GM19468 (cell line): ENCODE measurements around the gene KTN1.

Experiments
- ATAC-seq: cut with Tn5 transposase; IDR thresholded peaks from one replicate; pipeline ENCODE4 v1.9.1; 2021; ENCODE audit warnings: mild to moderate bottlenecking, moderate library complexity, moderate number of reproducible peaks; ENCODE audit not compliant: unreplicated experiment; ENCODE audit errors: extremely low read depth

KTN1 gene

DNA sequence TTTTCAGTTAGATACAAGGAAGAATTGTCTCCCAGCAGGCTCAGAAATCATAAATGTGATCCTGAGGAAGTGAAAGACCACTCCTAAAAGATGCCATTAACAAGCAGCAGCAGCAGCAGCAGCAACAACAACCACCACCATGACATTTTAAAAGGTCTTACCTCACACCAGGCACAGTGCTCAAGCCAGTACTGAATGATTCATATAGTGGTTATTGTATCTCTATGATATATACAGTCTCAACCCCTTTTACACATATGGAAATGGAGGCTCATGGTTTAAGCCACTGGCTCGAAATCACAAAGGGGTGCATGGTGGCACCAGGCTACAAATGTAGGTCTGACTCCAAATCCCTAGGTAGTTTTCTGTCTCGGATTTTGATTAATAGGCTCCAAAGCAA, 126.9 kb downstream of the KTN1 start:
- ATAC-seq: no peak

DNA sequence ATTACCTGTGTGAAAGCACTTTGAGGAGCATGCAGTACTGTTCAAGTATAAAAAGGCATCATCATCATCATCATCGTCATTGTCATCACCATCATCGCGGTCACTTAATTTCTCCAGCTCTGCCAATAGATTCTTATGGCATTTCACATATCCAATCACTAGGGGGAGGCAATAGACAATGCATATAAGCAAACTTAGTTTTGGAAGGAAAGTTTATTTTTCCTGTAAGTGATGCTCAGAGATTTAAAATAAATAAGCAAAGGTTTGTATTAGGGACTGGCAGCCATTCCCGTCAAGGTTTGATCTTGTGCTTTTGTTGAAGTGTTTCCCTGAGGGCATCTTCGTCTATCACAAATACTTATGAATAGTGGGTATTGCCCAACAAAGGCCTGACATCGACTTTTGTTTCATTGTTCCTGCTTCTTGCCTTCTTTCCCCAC, 127.4 kb downstream of the KTN1 start:
- no peak for ATAC-seq

DNA sequence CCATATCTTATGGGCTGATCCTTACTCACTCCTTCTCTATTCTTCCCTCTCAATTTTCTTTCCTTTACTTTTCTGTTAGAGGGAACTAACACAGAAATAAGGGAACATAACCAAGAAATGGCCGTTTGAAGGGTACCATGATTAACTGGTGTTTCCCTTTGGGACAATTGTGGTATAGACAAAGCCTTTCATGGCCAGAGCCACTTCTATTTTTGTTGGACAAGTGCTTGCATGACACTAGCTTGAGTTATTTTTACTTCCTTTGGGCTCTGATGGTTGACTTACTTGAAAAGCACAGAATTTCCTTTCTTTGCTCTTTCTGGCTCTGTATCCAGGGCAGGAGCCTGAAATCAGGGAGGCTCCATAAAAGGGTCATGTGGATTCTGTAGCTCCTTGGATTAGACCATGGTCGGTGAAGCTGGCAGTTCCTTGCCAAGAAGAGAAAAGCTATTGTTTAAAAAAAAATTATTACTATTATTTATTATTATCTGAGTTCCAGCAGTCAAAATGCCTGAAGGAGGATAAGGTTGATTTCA, 130.6 kb downstream of the KTN1 start:
- ATAC-seq: no peak

DNA sequence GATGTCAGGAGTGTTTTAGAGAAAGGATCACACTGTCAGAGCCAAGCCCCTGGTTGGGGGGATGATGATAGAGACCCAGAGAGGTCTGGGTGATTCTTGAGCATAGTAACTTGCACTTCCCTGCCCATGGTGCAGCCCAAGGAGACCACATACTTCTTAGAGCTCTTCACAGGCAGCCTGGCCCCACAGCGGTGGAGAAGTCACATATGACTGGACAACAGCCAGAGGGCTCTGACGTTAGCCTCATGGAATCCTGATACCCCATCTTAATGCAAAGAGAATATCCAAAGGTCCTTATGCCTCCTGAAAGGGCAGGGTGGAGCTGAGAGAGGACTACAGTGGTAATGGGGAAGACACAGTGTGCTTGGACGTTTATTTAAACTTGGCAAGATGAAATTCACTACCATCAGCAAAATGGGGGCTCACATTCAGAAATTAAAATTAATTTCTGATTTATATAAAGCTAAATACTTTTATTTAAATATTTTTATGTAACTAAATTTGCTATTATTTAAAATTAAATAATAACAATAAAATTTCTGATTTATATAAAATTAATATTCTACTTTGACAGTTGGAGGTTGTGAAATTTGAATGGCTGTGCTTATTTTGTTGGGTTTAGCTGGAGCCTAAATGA, 131.3 kb downstream of the KTN1 start:
- no peak for ATAC-seq

DNA sequence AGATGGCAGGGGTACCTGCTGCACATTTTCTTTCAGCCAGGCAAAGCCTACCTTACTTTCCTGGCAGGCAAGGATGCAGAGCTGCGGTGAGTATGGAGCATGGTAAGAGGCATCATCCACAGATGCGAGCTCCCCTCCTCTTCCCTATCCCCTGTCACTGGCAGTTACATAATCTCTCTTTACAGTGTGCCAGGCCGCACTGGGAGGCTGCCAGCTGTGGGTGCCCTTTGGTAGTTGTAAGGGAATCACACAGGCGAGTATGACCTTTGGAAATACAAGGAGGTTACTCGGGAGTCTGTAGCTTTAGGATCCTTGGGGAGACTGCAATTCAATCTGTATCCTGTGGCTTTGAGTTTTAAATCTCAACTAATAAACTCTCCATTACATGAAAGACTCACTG, 132.5 kb downstream of the KTN1 start:
- no peak for ATAC-seq

DNA sequence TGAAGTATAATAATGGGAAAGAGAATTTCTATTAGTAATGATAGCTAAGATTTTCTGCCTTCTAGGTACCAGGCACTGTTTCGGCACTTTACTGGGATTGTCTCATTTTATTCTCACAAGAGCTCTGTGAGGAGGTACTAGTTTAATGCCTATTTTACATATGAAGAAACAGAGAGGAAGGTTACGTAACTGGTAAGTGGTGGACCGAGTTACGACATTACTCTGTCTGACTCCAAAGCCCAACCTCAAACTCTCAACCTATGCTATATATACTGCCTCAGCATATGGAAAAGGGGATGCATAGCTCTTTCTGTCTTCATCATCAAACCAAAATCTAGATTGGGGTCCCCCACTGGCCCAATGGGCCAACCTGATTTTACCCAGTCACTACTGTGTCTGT, 133.5 kb downstream of the KTN1 start:
- no peak for ATAC-seq

DNA sequence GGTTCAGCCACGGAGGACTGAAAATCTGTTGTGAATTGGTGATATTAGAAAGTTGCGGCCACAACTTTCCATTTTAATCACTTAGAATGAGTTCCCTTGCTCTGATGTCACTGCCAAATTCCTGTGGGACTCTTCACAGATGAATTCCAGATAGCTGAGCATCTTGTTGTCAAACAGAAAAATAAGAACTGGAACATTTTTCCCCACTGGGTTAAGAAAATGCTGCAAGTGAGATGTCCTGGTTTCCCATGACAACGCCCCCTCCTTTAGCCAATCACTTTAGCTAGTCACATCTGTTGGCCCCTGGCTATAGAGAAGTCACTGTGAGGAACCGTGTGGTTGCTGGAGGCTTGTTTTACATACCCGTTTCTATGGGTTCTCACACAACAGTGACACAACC, 135.9 kb downstream of the KTN1 start:
- no peak for ATAC-seq

DNA sequence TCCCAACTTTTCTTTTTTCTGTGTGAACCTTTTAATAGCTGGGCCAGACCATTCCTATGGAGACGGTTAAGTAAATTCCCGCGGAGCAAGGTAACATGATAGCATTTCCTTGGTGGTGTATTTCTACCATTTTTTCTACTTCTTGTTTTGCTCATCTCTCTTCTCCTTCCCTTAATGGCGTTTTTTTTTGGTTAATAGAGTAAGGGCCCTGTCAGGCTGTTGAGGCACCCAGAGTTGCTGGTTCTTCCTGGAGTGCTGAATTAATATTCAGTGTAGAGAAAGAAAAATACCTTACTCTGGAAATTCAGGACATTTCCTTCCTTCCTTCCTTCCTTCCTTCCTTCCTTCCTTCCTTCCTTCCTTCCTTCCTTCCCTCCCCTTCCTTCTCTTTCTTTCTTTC, 137.6 kb downstream of the KTN1 start:
- no peak for ATAC-seq

DNA sequence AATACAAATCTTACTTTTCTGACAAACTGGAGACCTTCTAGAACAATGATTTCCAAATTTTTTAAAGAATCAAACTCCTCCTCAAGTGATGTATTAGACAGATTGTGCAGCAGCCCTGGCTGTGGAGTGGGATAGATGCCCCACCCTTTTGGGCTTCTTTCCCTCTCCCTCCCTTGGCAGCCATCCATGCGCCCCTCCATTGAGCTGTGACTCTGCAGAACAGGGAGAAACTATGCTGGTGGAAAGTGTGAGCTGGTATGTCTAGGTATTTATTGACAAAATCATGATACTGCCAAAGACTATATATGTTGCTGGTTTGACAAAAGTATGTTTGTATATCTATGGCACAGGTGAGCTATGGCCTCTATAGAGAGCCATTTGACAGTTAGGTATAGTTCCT, 138.5 kb downstream of the KTN1 start:
- no peak for ATAC-seq

DNA sequence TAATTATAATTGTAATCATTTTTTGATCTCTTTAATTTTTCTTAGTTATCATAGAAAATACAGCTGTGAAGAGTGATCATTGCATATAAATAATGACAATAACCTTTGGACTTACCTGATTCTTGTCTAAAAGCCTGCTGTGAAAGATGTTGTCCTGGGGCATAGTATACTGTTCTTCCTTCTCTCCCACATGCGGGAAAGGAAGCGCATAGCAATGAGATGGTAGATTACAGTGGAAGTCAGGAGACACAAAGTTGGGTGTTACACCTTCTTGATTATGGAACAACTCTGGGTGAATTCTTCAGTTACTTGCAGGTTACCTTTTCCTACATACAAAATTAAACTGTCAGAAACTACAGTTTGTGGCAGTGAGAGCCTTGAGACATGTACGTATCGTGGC, 140.8 kb downstream of the KTN1 start:
- ATAC-seq: no peak

DNA sequence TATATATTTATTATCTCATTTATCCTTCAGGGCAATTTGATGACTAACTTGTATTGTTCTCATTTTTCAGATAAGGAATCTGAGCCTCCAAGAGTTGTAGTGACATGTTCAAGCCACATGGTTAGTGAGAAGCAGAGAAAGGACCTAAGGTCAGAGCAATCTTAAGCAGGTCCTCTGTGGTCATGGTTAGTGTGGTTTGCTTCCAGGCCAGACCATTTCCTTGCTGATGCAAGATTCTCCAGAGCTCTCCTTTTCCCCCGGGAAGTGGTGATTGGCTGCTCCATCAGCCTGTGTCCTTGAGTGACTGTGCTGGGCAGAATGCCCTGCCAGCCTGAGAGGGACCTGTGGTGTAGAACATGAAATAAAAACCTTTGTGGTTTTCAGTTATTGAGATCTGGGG, 141.3 kb downstream of the KTN1 start:
- no peak for ATAC-seq

DNA sequence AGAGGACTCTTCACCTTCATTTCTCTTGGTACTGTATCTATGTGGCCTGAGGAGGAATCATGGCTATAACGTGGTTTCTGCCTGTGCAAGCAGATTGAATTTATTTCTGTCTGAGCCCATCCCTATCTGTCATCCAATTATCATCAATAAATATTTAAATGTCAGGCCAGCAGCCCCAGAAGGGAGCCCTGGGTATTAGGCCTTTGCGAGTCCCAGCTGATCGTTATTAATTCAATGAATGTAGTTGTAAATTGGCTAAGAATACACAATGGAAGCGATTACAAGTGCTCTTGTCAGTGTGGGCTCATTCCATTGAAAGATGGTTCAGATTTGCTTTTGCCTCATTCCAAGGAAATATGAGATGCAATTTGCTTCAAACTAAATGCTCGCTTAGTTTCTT, 142.0 kb downstream of the KTN1 start:
- no peak for ATAC-seq

DNA sequence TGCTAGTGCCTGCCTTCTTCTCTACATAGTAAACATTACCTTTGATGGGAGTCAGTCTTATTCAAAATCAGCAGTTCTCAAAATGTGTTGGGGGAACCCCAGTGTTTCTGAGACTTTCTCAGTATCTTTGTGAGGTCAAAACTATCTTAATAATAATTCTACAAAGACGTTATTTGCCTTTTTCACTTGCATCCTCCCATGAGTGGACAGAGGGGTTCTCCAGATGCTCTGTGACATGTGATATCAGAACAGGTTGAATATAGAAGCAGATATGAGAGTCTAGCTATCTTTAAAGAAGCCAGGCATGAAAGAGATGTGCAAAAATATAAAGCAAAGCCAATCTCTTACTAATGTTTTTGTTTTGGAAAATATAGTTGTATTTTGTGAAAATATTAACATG, 144.7 kb downstream of the KTN1 start:
- no peak for ATAC-seq

DNA sequence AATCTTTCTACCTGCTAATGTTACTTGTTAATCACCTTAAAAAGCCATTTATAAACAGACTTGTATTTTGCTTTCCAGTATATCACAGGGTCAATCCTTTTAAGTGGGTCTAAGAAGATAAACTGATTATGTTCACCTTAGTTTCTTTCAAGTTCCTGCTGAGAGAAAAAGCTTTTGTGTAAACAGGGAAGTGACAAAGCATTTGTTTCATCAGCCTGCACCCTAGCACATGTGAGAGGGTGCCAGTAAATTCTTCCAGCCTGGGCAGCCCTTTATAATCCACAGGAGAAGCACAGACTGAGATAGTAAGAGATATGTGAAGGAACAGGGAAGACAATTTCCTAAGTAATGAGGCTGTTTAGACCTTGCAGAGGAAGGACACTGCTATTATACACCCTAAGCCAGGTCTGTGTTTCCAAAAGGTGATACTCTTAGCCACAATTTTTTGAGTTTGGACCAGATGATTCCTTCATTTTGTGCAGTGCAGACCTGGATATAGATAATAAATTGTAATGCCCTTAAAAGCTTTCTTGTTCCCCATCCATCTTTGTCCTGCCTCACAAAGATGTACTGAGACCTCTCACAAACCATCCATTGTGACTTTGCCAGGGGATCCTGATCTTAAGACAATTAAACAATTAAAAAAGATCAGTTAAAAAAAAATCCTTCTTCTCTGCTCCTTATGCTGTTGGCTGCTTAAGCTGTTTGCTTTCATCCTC, 150.7 kb downstream of the KTN1 start:
- ATAC-seq: no peak

DNA sequence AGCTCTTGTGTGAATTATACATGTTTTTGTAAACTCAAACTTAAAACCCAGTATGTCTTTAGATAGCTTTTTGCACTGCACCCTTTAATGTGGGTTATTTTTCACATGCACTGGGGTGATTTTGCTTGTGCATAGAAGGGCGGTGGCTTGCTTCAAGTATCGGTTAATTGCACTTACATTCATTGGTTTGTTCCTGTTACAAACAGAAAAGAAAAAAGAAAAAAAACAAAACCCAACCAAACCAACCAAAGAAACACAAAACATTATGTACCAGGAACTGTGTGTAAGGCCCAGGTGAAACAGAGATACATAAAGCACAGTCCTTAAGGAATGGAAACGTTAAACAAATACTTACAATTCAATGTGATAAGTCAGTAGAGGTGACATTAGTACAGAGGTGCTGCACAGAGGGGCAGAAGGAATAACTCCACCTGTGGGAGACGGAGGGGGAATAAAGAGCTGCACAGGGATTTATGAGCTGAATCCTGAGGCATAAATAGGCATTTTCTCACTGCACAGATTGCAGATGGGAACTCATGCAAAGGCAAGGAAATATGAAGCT, 151.4 kb downstream of the KTN1 start:
- no peak for ATAC-seq

DNA sequence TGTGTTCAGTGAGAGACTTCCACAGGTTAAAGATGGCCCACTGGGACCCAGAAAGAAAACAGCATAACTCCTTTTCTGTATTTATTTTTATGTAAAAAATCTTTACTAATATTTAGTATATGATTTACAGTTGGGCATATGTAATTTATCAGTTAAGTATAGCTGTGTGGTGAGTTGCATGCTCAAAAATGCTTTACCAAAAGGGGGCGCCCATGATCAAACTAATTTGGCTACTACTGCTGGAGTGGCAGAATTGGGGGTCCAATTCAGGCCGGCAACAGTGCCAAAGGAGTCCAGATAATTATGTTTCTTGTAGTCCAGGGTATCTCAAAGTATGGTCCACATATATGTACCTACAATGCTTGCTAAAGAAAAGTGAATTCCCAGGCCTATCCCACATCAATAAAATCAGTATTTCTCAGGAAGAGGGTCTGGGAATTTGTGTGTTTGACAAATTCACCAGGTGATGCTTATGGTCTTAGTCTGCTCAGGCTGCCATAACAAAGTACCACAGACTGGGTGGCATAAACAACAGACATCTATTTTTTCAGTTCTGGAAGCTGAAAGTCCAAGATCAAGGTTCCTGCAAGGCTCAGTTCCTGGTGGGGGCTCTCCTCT, 152.0 kb downstream of the KTN1 start:
- no peak for ATAC-seq

DNA sequence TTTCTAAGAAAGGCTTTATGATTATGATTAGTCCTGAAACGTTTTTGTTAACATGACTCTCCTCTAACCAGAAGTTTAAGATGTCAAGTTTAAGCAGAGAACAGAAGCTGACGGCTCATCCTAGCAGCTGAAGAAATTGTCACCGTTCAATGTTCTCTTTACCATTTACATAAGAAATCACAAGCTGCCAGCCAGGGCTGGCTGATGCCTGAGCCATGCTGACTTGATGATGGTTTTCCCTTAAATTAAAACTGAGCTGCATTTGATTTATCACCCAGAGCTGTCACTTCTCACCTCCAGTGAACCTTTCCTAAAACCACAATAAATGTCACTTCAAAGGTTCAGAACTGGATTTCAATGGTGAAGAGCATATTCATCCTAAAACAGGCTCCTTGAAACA, 153.6 kb downstream of the KTN1 start:
- ATAC-seq: no peak
